NK-92 (cell line): Measurements from ENCODE around the gene LENG1.

ENCODE experiments used
- DNase-seq: peaks from one replicate; lab custom pipeline; 2025; ENCODE audit not compliant: unreplicated experiment; lab: John Stamatoyannopoulos, UW

Gene LENG1

DNA sequence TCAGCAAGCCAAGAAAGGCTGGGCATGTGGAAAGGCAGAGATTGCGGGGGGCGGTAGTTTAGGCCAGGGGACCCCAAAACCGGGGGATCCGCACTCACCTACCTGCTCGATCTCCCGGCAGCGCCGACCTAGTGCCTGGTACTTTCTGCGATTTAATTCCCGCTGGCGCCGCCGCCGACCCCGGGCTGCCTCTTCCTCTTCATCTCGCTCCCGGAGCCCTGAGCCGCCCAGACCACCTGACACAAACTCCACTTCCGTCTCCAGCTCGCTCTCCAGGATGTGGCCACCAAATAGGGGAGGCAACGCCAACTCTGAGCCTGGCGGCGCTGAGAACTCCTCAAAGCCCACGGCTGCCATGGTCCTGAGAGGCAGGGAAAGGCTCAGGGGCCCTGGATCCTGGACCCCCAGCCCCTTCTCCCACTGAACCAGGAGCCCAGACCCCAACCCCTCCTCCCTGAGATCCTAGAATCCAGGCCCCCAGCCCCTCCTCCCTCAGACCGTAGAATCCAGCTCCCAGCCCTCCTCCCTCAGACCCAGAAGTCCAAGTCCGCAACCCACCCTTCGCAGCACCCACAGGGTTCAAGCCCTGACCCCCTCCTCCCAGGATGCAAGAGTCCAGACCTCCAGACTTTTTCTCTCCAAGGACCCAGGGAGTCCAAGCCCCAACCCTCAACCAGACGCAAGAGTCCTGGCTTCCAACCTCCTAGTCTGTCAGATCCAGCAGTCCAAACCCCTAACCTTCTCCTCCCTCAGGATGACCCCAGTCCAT is 45.0 kb downstream of the LENG1 start:
- no peak for DNase-seq

DNA sequence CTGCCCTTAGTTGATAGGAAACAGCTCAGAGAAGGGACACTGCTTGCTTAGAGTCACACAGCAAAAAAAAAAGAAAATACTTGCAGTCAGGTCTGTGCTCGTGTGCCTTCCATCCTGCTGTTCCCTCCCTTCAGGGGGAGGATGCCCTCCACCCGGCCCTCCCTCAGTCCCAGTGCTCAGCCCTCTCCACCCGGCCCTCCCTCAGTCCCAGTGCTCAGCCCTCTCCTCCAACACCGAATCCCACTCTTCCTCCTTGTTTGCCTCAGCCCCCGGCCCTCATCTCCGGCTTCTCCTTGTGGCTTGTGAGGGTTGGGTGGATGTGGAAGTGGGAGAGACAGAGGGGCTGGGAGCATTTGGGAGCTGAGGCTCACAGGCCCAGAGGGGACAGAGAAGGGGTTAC is 49.9 kb downstream of the LENG1 start:
- no peak for DNase-seq

DNA sequence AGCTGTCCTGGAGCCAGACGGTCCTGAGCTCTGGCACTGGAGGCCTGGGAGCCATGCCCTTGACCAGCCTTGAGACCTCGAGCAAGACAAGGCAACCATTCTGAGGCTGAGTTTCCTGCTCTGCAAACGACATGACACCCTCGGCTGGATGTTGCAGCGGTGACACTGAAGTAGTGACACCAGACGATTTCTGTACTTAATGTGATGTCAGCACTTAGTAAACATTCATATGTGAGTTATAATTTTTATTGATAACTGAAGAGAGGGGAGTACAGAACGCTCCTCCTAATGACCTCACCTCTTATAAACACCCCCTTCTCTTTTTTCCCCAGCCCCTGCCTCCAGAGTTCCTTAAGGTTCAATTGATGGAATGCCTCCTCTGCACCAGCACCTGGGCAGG is 51.0 kb downstream of the LENG1 start:
- DNase-seq: no peak

DNA sequence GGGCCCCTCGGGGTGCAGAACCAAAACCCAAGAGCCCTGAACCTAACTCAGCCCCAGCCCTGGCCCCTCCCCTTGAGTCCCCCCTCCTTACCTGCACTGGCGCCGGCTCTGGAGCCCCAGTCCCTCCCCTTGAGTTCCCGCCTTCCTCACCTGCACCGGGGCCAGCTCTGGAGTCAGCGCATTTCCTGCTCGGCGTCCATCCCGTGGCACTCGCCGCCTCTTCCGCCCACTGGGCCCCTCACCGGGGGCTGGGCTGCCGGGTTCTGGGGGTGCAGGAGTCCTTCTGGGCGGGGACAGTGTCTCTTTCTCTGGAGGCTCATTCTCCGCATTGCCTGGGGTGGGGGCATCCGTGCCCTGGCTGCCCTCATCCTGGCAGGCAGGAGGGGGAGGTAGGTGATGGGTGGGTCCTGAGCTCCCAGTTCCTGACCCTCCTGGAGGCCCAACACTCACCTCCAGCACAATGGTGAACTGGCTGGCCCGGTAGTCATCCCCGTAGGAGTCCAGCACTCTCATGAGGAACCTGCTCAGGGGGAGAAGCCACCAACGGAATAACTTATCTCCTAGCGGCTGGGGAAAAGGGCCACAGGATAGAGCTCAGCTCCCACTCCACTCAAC is 51.5 kb downstream of the LENG1 start:
- no peak for DNase-seq

DNA sequence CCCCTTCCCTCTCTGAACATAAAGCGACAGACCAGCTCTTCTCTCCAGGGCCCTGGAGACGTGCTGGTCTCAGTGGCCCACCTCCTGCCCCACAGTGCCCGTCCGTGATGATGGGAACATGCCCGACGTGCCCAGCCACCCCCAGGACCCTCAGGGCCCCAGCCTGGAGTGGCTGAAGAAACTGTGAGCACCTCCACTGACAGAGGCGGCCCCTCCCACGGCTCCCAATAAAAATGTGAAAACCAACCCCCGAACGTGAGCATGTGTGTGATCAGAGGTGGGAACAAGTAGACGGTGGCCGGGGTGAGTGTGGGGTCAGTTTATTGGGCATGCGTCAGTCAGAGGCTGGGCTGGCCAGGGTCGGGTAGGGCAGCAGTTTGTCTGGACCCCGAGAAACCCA is 52.8 kb downstream of the LENG1 start:
- DNase-seq: no peak

DNA sequence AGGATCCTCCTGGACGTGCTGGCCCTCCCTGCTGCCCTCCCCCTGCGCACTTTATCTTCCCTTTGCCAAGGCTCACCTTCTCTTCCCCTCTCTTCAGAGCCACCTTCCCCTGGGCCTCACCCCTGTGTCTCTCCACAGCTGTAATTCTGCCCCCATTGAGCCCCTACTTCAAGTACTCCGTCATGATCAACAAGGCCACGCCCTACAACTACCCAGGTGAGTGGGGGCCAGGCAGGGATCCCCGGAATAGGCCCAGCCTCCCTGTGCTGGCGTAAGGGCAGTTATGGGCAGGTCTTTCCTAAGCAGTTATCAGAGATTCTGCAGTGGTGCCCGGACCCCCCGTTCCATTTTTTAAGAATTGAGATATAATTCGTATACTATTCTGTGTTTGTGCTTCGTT is 53.7 kb downstream of the LENG1 start:
- no peak for DNase-seq
